ENCODE results near the gene SIVA1.
A peak's percentile ranks its signal among the peaks of the same experiment; 100 is the strongest.

Gene SIVA1

DNA sequence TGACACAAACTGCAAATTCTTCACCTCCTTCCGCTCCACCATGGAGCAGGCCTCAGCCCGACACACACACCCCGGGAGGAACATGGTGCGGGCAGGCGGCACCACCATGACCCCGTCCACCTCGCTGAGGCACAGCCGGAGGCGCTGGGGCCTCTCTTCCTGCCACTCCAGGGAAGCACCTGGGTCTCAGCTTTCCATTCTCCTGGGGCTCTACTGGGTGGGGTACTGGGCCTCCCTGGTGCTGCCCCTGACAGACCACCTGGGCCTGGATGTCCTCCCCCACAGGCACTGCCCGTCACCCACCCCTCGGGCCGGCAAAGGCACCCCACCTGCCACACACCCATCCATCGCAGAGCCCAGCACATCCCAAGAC lies 32.7 kb downstream of the SIVA1 start:
- DNase-seq, result no peak

DNA sequence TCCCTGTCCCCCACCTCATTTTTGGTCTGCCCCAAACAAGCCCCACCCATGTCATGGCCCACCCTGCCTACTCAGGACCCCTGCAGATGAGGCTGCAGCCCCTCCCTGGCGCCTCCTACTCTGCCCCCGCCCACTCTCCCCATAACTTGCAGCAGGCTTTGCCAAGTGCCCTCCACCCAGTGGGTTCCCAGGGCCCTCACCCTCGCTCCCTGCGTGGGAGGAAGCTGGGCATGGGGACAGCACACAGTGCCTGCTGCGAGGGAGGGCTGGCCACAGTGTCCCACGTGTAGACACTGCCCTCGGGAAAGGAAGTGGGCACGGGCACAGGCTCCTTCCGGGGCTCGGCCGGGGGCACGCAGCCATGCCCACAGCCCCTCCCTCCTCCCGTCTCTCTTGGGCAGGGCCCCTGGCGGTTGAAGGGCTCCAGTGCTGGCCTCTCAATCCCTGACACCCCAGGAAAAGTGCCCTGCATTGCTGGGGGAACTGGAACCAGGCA lies 33.2 kb downstream of the SIVA1 start:
- no peak for DNase-seq

DNA sequence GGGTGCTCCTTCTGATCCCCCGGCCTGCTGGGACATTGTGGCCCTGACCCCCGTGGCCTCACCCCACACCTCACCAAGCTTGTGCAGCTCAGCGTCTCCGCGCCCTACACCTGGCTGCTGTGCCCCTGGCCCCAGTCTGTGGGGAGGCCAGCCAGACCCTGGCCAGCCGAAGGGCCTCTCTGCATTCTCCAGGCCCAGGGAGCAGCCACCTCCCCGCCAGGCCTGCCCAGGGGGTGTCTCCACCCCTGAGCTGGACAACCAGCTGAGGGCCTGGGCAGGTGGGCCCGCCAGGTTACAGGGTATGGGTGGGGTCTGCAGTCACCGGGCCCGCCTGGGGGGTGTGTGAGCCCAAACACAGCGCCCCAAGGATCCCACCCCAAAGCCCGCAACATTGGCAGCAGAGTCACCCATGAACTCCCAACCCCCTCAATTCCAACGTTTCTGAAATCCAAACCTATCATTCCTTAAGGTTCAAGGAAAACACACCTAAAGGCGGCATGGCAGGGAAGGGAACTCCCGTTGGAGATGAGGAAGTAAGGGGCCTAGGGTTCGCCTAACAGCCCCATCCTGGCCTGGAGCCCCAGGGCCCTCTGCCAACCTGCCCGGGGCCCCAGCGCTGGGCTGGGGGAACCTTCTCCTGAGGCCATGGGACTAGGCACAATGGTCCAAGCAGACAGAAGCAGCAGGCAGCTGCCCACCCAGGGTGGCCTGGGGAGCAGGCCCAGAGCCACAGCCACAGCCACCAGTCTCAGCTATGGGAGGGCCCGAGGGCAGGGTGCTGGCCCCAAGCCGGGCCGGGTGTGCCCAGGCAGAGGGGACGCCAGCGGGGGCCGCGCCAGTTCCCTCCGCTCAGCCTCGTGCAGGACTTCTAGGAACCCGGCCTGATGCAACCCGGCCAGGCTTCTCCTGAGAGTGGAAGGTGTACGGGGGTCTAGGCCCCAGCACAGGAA lies 34.1 kb downstream of the SIVA1 start:
- no peak for DNase-seq

DNA sequence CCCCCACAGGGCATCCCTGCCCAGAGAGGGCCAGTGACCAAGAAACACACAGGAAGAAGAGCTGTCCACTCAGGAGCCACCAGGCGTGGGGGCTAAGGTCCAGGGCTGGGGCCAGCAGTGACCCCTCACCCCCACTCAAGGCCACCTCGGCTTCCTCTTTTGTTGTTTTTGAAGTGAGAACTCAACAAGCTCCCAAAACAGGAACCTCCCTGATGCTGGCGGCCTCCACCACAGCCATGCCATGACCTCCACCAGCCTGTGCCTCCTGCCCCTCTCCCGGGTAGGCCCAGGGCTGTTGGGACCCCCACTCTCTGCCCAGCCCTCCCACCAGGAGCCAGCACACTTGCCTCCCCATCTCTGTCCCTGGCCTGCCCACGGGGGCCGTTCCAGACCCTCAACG lies 34.8 kb downstream of the SIVA1 start:
- no peak for DNase-seq

DNA sequence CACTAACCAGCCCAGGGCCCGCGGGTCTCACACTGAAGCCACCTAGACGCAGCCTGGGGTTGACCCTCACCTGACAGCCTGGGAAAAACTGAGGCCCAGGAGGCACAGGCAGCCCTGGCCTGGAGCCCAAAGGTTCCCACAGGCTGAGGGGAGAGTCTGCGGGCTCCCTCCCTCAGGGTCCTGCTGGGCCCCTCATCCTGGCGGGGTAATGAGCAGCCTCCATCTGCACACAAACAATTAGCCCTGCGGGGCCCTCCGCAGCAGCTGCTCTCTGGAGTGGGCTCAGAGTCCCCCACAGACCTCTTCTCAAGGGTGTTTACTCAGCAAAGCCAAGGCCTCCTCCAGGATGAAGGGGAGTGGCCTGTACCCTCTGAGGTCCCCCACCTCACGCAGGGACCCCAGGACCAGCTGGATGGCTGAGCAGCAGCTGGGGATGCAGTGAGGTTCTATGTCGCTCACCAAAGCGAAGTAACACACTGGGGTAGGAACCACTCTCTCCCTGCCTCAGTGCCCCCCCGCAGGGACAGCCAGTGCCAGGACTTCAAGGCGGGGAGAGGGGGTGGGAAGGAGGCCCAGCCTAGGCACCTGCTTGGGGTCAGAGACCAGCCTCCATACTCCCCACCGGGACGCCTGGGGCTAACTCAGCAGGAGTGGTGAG lies 35.3 kb downstream of the SIVA1 start:
- no peak for DNase-seq

DNA sequence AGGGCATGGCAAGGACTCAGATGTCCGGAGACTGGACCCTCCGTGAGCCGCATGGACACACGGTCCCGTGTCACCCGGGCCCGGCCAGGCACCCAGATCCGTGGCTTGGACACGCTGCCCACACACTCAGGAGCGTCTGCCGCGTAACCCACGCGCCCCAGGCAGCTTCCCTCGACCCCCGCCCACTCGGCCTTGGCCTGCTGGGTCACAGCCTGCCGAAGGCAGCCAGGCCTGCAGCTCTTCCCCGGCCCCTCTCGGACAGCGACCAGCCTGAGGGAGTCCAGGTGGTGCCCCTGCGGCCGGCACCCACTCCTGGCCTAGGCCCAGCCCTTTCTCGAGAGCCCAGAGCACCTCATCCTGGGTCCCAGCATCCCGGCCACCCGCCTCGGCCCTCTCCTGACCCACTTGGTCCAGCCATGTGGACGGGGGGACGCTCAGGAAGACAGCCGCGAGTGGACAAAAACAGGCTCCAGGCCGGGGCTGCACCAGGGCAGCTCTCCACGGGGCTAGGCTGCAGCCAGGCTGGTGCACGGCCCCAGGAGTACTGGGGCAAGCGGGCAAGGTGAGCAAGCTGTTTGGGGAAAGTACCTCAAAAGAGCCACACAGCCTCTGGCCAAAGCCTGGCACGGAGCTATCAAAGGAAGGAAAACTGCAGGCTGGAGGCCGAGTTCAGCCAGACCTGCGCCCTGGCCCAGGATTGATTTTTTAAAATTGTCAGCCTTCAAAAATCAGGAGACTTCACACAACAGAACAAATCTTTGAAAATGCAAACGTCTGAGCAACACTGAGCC lies 36.1 kb downstream of the SIVA1 start:
- no peak for DNase-seq

DNA sequence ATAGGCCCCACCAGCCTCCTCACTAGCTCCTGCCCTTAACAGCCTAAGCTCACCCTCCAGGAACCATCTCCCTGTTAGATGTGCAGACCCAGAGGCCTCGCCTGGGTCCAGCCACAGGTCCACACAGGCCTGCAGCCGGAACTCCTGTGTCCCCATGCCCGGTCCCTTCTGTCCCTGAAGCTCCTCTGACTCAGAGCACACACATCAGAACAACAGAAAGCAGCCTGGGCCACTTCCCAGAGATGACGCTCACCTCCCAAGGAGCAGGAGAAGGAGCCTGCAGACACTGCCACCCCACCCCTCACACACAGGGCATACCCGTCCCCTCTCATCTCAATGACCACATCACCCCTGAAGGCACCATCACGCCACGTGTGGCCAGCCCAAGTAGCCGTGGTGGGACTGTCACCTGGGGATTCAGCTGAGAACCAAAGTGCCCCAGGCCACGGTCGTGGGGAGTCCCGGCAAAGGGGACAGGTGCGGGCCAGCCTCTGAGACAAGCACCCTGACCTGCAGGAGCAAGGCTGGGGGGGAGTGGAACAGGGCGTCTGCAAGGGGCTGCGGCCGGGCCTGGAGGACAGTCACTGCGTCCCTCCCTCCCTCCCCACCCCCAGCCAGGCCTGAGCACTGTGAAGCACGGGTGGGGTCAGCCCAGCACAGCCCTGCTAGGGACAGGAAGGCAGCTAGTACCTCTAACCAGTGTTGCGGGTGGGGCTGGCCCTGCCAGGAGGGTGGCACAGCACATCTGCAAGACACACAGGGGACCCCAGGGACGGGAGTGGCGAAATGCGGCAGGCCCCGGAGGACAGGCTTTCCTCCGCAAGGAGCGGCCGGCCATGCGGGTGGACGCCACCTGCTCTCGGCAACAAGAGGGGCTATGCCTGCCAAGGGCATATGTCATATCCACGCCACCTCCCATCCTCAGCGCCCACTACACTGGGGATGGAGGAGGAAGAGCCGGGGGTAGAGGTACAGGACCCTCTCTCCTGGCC lies 37.1 kb downstream of the SIVA1 start:
- DNase-seq, result no peak

DNA sequence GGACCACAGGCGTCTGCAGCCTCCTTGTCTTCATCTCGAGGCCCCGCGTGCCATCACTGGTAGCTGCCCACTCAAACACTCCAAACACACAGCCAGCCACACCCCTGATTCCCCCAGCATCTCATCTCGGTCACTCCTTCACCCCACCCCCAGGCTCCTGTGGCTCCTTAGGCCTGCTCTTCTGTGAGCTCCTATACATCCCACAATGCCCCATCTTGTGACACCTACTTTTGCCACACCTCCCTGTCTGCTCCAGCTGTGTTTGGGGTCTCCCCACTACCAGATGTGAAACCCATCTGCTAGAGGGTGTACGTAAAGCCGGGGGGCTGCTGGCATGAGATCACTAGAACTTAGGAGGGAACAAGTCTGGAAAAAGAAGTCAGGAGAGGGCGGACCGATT lies 38.5 kb downstream of the SIVA1 start:
- no peak for DNase-seq

DNA sequence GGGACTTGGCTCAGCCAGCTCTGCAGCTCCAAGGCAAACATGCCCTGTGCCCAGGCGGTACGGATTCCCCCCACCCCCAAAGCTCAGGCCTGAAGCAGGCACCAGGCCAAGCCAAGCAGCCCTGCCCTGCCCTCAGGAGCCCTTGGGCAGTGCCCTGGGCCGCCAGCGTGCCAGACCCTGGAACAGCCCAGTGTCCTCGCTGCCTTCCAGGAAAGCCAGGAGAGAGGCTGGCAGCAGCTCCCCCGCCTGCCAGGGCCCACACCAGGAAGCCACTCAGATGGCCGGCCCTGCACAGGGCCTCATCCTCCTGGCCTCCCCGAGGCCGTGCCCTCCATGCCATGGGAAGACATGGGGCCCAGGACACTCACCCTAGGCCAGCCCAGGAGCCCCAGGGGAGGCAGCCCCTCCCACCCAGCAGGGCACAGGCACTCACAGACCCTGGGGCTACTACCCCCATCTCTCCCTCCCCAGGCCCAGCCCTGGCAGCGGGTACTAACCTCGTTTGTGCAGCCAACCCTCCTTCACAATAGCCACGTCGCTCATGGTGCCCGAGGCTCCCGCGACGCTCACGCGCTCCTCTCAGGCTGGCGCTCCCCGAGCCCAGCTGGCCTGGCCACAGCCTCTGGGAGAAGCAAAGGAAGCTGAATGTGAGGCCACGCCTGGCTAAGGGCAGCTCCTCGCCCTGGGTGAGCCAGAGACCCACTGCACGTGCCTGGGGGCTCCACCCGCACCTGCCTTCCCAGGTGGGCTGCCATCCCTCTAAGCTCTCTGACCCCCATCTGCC lies 39.3 kb downstream of the SIVA1 start:
- no peak for DNase-seq

DNA sequence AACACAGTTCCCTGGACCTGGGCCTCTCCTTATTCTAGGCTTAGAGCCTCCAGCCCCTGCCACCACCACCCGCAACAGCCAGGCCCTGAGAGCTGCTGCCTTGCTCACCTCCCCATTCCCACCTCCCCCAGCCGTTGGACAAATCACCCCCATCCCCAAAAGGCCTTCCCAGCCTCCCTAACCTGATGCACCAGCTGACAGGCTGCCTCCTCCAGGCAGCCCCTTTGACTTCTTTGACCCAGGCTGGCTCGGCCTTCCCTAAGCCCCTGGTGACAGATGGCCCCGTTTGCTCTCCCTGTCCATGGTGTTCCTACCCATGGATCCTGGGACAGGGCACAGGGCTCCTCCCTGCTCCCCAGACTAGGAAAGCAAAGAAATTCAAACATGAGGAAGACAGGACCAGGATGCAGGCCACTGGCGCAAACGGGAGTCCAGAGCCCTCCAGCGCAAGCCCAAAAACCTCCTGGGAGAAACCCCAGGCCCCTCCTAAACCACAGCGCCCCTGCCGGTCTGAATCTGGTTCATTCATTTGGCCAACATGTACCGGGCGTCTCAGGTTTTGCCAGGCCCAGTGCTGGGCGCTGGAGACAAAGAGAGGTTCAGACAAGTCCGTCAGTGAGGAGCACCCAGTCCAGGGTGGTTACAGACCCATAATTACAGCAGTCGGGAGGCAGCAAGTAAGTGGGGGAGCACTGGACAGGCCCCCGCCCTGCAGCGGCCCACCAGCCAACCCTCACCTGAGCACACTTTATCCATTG lies 40.2 kb downstream of the SIVA1 start:
- no peak for DNase-seq

DNA sequence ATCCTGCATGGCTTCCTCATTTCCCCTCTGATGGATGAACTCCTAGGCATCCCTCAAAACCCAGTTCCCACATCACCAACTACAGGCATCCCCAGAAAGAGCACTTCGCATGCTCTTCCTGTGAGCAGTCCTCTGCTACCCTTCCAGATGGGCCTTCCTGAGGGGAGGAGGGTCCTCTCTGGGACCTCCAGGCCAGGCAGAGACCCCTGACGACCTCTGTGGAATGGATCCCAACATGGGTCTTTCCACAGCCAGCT lies 40.7 kb downstream of the SIVA1 start:
- DNase-seq, result no peak

DNA sequence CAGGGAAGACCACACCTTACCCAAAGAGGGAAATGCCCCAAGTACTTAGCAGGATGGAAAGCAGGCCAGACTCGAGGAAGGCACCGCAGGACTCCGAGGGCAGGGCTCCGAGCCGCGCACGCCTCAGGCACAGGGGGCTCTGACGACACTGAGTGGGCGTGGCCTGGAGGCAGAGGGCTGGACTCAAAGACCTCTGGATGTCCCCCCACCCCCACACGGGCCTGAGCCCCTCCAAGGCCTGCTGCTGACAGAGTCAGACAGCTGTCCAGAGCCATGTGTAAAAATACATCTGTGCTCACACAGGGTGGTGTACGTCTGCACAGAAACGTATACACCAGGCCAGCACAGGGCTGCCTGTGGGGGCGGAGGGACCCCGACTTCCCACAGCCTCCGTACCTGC lies 41.2 kb downstream of the SIVA1 start:
- no peak for DNase-seq

DNA sequence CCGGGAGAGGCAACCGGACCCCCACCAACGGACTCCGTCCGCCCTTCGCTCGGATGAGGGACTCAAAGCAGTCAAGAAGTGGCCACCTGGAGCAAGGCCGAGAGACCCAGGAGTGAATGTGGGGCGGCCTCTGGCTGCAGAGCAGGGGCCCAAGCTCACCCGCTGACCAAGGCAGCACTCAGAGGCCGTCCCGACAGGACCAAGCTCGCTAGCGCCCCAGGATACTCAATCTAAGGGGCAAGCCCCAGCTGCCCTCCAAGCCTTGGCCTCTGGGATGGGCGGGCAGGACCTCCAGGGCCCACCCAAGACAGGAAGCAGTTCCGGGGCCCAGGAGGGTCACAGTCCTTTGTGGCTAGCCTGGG lies 41.7 kb downstream of the SIVA1 start:
- DNase-seq, result no peak

DNA sequence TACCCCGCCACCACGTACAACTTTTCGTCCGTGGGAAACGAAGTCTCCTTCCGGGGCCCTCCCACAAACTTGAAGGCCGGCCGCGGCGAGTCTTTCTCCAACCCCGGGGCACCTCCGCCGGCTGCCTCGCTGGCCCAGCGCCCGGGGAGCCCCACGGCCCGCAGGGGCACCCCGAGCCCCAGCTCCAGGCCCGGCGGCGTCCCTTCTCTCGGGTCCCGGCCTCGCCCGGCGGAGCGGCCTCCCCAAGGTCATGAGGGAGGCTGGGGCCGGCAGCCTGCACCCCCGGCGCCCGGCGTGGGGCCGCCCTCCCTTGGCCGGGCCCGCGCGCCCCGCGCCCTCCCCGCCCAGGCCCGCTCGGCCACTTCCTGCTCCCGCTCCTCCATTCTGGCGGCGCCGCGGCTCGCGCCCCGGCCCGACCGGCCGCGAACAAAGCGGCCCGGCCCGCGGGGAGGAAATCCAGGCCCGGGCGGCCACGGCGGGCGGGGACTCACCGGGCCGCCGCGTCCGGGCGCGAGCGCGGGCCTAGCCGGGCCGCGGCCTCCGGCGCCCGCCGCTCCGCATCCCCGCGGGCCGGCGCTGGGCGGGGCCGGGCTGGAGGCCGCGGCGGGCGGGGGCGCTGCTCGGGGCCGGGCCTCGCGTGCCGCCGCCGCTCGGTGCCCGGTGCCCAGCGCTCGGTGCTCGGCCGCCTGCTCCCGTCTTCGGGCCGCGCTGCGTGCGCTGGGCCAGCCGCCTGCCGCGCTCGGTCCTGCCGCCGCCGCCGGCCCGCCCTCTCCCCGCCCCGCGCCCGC lies 42.2 kb downstream of the SIVA1 start, which contains the start of gene AKT1:
Gene AKT1, minus strand, starts transcription at position 756 of the 788 bp plus-strand sequence. CDS start 3,105 bp downstream, outside the sequence.
- no peak for DNase-seq

DNA sequence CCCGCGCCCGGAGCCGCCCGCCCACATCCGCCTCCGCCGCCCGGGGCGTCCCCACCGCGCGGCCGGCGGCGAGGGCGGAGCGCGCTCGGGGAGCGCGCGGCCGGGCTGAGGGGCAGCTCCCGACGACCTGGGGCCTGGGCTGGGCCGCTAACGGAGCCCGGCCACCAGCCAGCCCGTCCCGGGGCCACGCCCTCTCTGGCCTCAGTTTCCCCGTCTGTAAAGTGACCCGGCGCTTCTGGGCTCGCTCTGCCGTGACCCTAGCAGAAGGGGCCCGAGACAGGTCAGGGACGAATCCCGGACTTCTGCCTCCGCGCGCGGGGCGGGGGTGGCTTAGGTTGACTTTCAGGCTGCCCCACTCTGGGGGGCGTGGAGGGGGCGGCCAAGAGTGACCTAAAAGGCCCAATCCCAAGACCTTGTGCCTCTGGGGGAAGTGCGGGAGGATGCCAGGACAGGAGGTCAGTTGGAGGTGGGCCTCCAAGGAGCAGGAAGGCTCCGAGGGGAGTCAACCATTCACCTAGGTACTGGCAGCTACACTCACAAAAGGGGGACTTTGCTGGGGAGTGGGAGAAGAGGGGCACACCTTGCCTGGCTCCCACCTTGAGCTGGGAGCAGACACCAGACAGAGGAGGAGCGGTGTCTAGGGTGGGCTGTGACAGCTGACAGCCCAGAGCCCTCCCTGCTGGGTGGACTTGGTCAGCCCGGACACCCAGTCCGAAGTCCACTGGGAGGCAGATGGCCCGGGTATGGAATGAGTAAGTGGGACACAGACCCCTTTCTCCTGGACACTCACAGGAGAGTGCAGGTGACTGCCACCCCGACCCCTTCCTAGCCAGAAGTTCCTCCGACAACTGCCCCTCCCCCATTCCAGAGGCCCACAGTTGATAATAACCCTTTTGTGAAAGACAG lies 43.1 kb downstream of the SIVA1 start:
- peak; percentile 10 for DNase-seq

DNA sequence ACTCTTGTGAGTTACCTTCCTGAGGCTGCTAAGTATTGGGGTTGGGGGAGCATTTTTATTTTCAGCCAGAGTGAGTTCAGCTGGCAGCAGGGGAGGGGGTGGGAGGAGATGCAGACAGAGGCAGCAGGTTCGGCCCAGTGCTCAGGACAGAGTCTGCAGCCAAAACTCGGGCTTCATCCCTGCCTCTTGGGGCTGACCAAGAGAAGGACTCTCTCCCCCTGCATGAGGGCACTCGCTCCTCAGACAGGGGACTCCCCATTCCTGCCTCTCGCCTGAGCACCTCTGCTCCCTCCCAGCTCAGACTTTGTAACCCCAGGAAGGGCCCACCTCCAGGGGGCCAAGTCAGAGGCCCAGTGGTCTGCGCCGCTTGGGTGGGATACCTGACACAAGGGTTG lies 43.7 kb downstream of the SIVA1 start:
- no peak for DNase-seq

DNA sequence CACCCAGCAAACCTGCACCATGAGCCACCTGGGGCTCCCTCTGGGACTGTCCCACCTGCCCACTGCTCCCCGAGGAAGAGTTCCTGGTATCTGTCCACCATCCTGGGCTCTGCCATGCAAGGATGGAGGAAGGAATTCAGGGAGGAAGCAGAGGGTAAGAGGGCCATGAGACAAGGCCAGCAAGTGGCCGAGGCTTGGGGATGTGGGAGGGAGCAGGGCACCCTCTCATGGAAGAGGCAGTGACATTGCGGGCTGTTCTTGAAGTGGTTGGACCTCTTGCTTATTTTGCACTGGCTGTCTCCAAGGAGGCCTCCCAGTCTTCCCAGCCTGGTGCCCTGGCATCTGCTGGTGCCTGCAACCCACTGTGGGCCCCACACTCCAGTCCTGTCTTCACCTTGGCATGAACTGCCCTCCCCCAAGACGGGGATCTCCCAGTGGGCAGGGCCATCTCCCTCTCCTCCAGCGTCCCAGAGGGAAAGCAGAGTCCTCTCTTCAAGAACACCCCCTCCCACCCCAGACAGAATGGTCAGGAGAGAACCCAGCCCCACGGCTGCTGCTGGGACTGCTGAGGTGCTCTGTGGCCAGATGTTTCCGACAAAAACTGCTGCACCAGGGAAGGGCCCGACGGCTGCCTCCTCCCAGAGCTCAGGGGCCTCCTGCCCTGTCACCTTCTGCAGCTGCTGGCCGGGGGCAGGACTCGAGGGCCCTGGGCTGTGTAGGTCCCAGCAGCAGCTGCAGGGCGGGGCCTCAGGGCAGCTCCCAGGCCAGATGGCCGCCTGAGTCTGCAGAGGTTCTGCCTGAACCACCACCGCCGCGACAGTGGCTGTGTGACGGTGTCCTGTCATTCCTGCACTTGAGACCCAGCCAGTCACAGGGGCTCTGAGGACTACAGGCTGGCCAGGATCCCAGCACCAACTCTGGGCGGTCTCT lies 44.4 kb downstream of the SIVA1 start:
- DNase-seq, result no peak
